Prostate gland (tissue), 2 donors: ENCODE results near the gene SLC34A1.
A peak's percentile ranks its signal among the peaks of the same experiment; 100 is the strongest.

ENCODE experiments used
- POLR2A ChIP-seq: fragments of 450-650 bp; IDR thresholded peaks from one replicate; pipeline ENCODE4 v1.6.1; 2016; ENCODE audit warnings: antibody characterized with exemption, mild to moderate bottlenecking
- POLR2AphosphoS5 ChIP-seq: sonication (generic); formaldehyde crosslinking; IDR thresholded peaks from one replicate; pipeline ENCODE4 v1.6.1; 2017; ENCODE audit warnings: antibody characterized with exemption
- TF ChIP-seq, protein P1 (sequence below), 4 experiments: fragments of 200-600 bp in 2 of 4; fragments of 450-650 bp in 2 of 4; sonication (generic) in 2 of 4; IDR thresholded peaks; 1 replicate in 3 of 4; 2 replicates in 1 of 4; pipeline ENCODE4 v1.5.1; 2016 to 2019; ENCODE audit warnings: antibody characterized with exemption in 4 of 4, mild to moderate bottlenecking in 2 of 4, moderate library complexity in 2 of 4

GRCh38 chr5:177403792-177404640 is 19.8 kb downstream of the SLC34A1 start:
- TF ChIP-seq POLR2A (no peak), POLR2AphosphoS5 (peak; percentile 72)
- TF ChIP-seq, protein P1, sequence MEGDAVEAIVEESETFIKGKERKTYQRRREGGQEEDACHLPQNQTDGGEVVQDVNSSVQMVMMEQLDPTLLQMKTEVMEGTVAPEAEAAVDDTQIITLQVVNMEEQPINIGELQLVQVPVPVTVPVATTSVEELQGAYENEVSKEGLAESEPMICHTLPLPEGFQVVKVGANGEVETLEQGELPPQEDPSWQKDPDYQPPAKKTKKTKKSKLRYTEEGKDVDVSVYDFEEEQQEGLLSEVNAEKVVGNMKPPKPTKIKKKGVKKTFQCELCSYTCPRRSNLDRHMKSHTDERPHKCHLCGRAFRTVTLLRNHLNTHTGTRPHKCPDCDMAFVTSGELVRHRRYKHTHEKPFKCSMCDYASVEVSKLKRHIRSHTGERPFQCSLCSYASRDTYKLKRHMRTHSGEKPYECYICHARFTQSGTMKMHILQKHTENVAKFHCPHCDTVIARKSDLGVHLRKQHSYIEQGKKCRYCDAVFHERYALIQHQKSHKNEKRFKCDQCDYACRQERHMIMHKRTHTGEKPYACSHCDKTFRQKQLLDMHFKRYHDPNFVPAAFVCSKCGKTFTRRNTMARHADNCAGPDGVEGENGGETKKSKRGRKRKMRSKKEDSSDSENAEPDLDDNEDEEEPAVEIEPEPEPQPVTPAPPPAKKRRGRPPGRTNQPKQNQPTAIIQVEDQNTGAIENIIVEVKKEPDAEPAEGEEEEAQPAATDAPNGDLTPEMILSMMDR (IDR thresholded peaks at IDR 0.05), result peak; percentile 31 to 90 (median 72)
